Measurements from ENCODE around the gene PDCD4. TPM values are rescaled to one million over a fixed set of nuclear protein-coding genes. Genes with fewer than 3 reads are reported as not detected.

The PDCD4 gene
- total and polyA plus RNA-seq, 2 of the 13 experiments (the other 11 are each of a cell fraction or from before 2014, with no cell fraction given) = 22.8 to 56.2 TPM

DNA sequence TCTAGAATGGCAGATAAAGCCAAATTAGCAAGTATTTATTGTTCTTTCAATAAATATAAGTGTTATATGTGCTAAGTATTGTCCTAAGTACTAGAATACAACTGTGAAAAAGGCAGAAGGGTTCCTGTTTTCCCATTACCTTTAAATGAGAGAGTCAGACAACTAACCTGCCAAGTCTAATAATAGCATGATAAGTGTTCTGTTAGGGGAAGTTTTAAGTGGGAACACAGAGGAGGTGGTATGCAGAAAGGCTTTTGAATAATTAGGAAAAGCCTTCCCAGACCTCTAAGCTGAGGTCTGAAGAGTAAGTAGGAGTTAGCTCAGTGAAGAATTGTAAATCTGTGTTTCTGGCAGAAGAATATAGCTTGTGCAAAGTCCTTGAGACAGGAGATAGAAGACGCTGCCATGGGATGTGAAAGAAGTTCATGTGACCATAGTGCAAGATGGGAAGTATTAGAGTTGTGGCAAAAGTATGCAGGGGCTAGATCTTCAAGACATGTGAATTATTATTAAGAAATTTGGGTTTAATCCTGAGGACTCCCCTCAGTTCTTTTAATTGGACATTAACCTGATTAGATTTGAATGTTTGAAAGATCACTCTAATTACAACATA lies 60.1 kb downstream of the PDCD4 start:
- FAIRE-seq = no peak
- 91% methylated on average over 1 of the region's 1 CpG for WGBS (ENCODE audit: low lambda C conversion rate)

More for the DNA sequence above, 60.1 kb downstream of the PDCD4 start:
- H3K79me2 ChIP-seq (ENCODE audit: insufficient read depth, low read length) = peaks cover 90% of the 10 kb centered on the region
- DNase-seq (ENCODE audit: low spot score) (no peak), ATAC-seq (no peak)
- CTCF ChIA-PET (ENCODE audit: low intra/inter-chr PET ratio, low total read pairs) = no interaction called here
- no peak overlapping the region for H3K4me2 ChIP-seq (ENCODE audit: low read depth, low read length)
- TF ChIP-seq THAP11 (CRISPR knock-in tag; IDR thresholded peaks at IDR 0.05) (no peak), ZNF329 (CRISPR knock-in tag; IDR thresholded peaks at IDR 0.05; ENCODE audit: low read depth) (no peak), ZNF644 (CRISPR knock-in tag; IDR thresholded peaks at IDR 0.05; ENCODE audit: low read depth) (no peak), HOXA9 (CRISPR knock-in tag; IDR thresholded peaks at IDR 0.05; ENCODE audit: borderline replicate concordance) (no peak), NR2F1 (CRISPR knock-in tag; IDR thresholded peaks at IDR 0.05) (no peak), FOXA1 (IDR thresholded peaks at IDR 0.05) (no peak), FOXA1 (CRISPR knock-in tag; IDR thresholded peaks at IDR 0.05) (no peak), FOXK2 (IDR thresholded peaks at IDR 0.05) (no peak), ZBTB20 (CRISPR knock-in tag; IDR thresholded peaks at IDR 0.05; ENCODE audit: borderline replicate concordance, low read depth) (no peak), ZNF678 (CRISPR knock-in tag; IDR thresholded peaks at IDR 0.05) (no peak), ZNF264 (CRISPR knock-in tag; IDR thresholded peaks at IDR 0.05) (no peak), ZNF44 (CRISPR knock-in tag; IDR thresholded peaks at IDR 0.05) (no peak), MAFK (conservative IDR thresholded peaks at IDR 0.05 in 1 of 2, IDR thresholded peaks at IDR 0.05 in 1 of 2; ENCODE audit: low read length in 2 of 2) (no peak), ZNF569 (CRISPR knock-in tag; IDR thresholded peaks at IDR 0.05; ENCODE audit: borderline replicate concordance) (no peak), HDAC2 (CRISPR knock-in tag; IDR thresholded peaks at IDR 0.05) (no peak)
- TF ChIP-seq, protein P1, sequence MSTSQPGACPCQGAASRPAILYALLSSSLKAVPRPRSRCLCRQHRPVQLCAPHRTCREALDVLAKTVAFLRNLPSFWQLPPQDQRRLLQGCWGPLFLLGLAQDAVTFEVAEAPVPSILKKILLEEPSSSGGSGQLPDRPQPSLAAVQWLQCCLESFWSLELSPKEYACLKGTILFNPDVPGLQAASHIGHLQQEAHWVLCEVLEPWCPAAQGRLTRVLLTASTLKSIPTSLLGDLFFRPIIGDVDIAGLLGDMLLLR (CRISPR knock-in tag; IDR thresholded peaks at IDR 0.05) = no peak
- TF ChIP-seq, protein P2, sequence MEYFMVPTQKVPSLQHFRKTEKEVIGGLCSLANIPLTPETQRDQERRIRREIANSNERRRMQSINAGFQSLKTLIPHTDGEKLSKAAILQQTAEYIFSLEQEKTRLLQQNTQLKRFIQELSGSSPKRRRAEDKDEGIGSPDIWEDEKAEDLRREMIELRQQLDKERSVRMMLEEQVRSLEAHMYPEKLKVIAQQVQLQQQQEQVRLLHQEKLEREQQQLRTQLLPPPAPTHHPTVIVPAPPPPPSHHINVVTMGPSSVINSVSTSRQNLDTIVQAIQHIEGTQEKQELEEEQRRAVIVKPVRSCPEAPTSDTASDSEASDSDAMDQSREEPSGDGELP (IDR thresholded peaks at IDR 0.05; ENCODE audit: borderline replicate concordance, low read depth) = no peak
- no TSS peak for BruUV-seq (replicated peaks)
- no peaks in the 10 kb centered on the region for H3K4me1 ChIP-seq (ENCODE audit: insufficient read depth, low read length)
- in situ Hi-C loops (cut with HindIII; ENCODE audit: extremely low pct_ligation_motif_present, low pct_unique_long_range_greater_than_20kb) (no loop called here), intact Hi-C loops (cut with micrococcal nuclease; ENCODE audit: unreplicated experiment) (no loop called here)
- no peak overlapping the region for H3K27ac ChIP-seq (ENCODE audit: extremely low read length, insufficient read depth, low read length)
- POLR2A ChIA-PET = interaction anchor here (1.7 kb wide), 1 partner anchor 13 kb away, joined by 7 read pairs; the partner anchor contains the start of genes BBIP1 and SHOC2
- H3K27me3 ChIP-seq (ENCODE audit: control insufficient read depth in 1 of 2, insufficient read depth in 2 of 2, low read length in 2 of 2) = no peaks in the 10 kb centered on the region
- no peak overlapping the region for H2AFZ ChIP-seq (ENCODE audit: low read length)
- H3K36me3 ChIP-seq (replicated peaks in 1 of 2; ENCODE audit: control insufficient read depth in 1 of 2, insufficient read depth in 2 of 2, low read length in 2 of 2) = no peaks in the 10 kb centered on the region; a peak in 2 of 5 replicates
- H4K20me1 ChIP-seq (ENCODE audit: insufficient read depth, low read length) = peaks cover 16% of the 10 kb centered on the region; the same call in 1 of the 2 replicates
- H3K9me3 ChIP-seq (ENCODE audit: low read length) = no peaks in the 10 kb centered on the region
- H3K9ac ChIP-seq (ENCODE audit: insufficient read depth, low read depth, low read length) = no peak overlapping the region
- H3K4me3 ChIP-seq (replicated peaks in 1 of 3; ENCODE audit: insufficient read depth in 1 of 3, low read depth in 2 of 3, low read length in 3 of 3) = no peak overlapping the region
